H1 (cell line): ENCODE measurements around the gene IDH3A.

Source experiments
- ASH2L ChIP-seq: fragments of 200-600, 300-600 bp; sonication (generic); IDR thresholded peaks from one replicate; pipeline ENCODE4 v1.7.1; 2017; ENCODE audit warnings: low read length
- BRCA1 ChIP-seq: IDR thresholded peaks from 2 replicates; pipeline ENCODE4 v1.6.1; 2012; ENCODE audit warnings: low read depth, low read length, improper control_type of control experiment
- JUND ChIP-seq: IDR thresholded peaks from 2 replicates; pipeline ENCODE4 v1.6.1; 2011; ENCODE audit warnings: mild to moderate bottlenecking, improper control_type of control experiment, low read length
- KDM5A ChIP-seq: fragments of 200-600 bp; IDR thresholded peaks from 2 replicates; pipeline ENCODE4 v1.7.1; 2012; ENCODE audit warnings: mild to moderate bottlenecking, low read length, inconsistent platforms, mixed read lengths
- MAFK ChIP-seq: IDR thresholded peaks from 2 replicates; pipeline ENCODE4 v1.6.1; 2012; ENCODE audit warnings: low read depth, mild to moderate bottlenecking, improper control_type of control experiment, low read length
- POLR2A ChIP-seq, 2 experiments: IDR thresholded peaks; 1 replicate in 1 of 2; 2 replicates in 1 of 2; pipeline ENCODE4 v1.6.1; 2011; ENCODE audit warnings: low read depth in 2 of 2, low read length in 2 of 2, mild to moderate bottlenecking in 2 of 2; ENCODE audit errors: control extremely low read depth in 1 of 2
- POLR2AphosphoS5 ChIP-seq: IDR thresholded peaks from 2 replicates; pipeline ENCODE4 v1.6.1; 2011; ENCODE audit warnings: low read depth, low read length
- RAD21 ChIP-seq, 2 experiments: IDR thresholded peaks in 1 of 2; conservative IDR thresholded peaks in 1 of 2; 2 replicates each; pipeline ENCODE4 v1.6.1; 2011; ENCODE audit warnings: low read depth in 2 of 2, low read length in 2 of 2, improper control_type of control experiment in 1 of 2, inconsistent platforms in 1 of 2, mild to moderate bottlenecking in 1 of 2, moderate library complexity in 1 of 2
- RFX5 ChIP-seq: IDR thresholded peaks from 2 replicates; pipeline ENCODE4 v1.6.1; 2011; ENCODE audit warnings: low read depth, low read length, improper control_type of control experiment, borderline replicate concordance
- TF ChIP-seq, protein P1 (sequence below), 3 experiments: IDR thresholded peaks; 1 replicate in 2 of 3; 2 replicates in 1 of 3; pipeline versions ENCODE4 v1.5.1 to v1.6.1; 2011; ENCODE audit warnings: low read length in 3 of 3, mild to moderate bottlenecking in 3 of 3, inconsistent platforms in 2 of 3, low read depth in 1 of 3, moderate library complexity in 1 of 3; ENCODE audit not compliant: insufficient read depth in 1 of 3; ENCODE audit errors: control extremely low read depth in 1 of 3
- TF ChIP-seq, protein P2 (sequence below): IDR thresholded peaks from 2 replicates; pipeline ENCODE4 v1.6.1; 2012; ENCODE audit warnings: inconsistent platforms

DNA sequence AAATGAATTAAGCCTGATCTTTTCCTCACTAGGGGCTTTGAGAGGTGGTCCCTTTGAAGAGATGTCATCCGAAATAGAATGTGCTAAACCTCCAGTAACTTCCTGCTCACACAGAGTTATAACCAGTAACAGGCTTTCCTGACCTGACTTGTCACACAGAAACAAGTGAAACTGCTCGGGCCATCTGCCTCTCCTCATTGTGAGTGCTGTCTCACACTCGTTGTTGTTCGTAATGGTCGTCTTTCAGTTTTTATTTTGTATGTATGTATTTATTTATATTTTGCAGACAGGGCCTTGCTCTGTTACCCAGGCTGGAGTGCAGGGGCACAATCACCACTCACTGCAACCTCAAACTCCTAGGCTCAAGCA lies 61.2 kb downstream of the IDH3A start:
- TF ChIP-seq KDM5A, result no peak
- no peak for TF ChIP-seq POLR2AphosphoS5
- TF ChIP-seq JUND, result no peak
- TF ChIP-seq ASH2L, result no peak
- TF ChIP-seq, protein P1, sequence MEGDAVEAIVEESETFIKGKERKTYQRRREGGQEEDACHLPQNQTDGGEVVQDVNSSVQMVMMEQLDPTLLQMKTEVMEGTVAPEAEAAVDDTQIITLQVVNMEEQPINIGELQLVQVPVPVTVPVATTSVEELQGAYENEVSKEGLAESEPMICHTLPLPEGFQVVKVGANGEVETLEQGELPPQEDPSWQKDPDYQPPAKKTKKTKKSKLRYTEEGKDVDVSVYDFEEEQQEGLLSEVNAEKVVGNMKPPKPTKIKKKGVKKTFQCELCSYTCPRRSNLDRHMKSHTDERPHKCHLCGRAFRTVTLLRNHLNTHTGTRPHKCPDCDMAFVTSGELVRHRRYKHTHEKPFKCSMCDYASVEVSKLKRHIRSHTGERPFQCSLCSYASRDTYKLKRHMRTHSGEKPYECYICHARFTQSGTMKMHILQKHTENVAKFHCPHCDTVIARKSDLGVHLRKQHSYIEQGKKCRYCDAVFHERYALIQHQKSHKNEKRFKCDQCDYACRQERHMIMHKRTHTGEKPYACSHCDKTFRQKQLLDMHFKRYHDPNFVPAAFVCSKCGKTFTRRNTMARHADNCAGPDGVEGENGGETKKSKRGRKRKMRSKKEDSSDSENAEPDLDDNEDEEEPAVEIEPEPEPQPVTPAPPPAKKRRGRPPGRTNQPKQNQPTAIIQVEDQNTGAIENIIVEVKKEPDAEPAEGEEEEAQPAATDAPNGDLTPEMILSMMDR (IDR thresholded peaks at IDR 0.05; ENCODE audit: control extremely low read depth in 1 of 3, insufficient read depth in 1 of 3, low read depth in 1 of 3, low read length in 3 of 3), result no peak
- TF ChIP-seq, protein P2, sequence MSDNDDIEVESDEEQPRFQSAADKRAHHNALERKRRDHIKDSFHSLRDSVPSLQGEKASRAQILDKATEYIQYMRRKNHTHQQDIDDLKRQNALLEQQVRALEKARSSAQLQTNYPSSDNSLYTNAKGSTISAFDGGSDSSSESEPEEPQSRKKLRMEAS, result no peak
- no peak for TF ChIP-seq RFX5
- TF ChIP-seq RAD21 (IDR thresholded peaks at IDR 0.05 in 1 of 2, conservative IDR thresholded peaks at IDR 0.05 in 1 of 2; ENCODE audit: low read depth in 2 of 2, low read length in 2 of 2), result no peak
- no peak for TF ChIP-seq POLR2A (IDR thresholded peaks at IDR 0.05; ENCODE audit: control extremely low read depth in 1 of 2, low read depth in 2 of 2, low read length in 2 of 2)
- TF ChIP-seq BRCA1, result no peak
- no peak for TF ChIP-seq MAFK
